Panc1 (cell line): ENCODE measurements around the gene INPP5E. TPM values are rescaled to one million over a fixed set of nuclear protein-coding genes. Genes with fewer than 3 reads are reported as not detected.
A peak's percentile ranks its signal among the peaks of the same experiment; 100 is the strongest.

ENCODE experiments used
- ATAC-seq: fragments of 200-7000 bp; cut with Tn5 transposase; 2 replicates; pipeline ENCODE4 v1.9.1; 2020; ENCODE audit warnings: mild to moderate bottlenecking, moderate library complexity
- BruUV-seq: library from RNA; stranded (reverse); fragments of 400-500 nt; replicated peaks from 2 replicates; lab custom pipeline; 2021; lab: Mats Ljungman, UMichigan
- CTCF ChIA-PET: fragments of 300-600 bp; sonication (Branson Sonifier 250); formaldehyde crosslinking; loops from one replicate; lab custom pipeline; 2022; ENCODE audit warnings: antibody characterized with exemption; lab: Charles Lee
- POLR2A ChIA-PET: fragments of 300-600 bp; sonication (Branson Sonifier 250); formaldehyde crosslinking; loops from one replicate; lab custom pipeline; 2022; ENCODE audit warnings: antibody characterized with exemption; lab: Charles Lee
- DNase-seq: peaks from one replicate; pipeline ENCODE4 v3.0.0-alpha.2; 2010; ENCODE audit warnings: low read depth, low spot score
- H3K27ac ChIP-seq: 2 replicates; pipeline ENCODE4 v1.5.1; 2011; ENCODE audit warnings: mild to moderate bottlenecking, low read length, inconsistent platforms
- H3K27me3 ChIP-seq: fragments of 200-500 bp; sonication (Bioruptor generic); 2 replicates; pipeline ENCODE4 v1.6.0; 2014; ENCODE audit warnings: low read length, inconsistent platforms; ENCODE audit not compliant: control insufficient read depth, insufficient read depth
- H3K36me3 ChIP-seq: fragments of 200-500 bp; sonication (Bioruptor generic); 2 replicates; pipeline ENCODE4 v1.5.1; 2014; ENCODE audit warnings: inconsistent platforms, mild to moderate bottlenecking, low read length, moderate library complexity; ENCODE audit not compliant: control insufficient read depth, insufficient read depth
- H3K4me1 ChIP-seq: 2 replicates; pipeline ENCODE4 v1.5.1; 2011; ENCODE audit warnings: inconsistent platforms, mild to moderate bottlenecking, low read length, moderate library complexity; ENCODE audit not compliant: control insufficient read depth, insufficient read depth
- H3K4me3 ChIP-seq, 2 experiments: 2 replicates each; pipeline ENCODE4 v1.5.1; 2011 to 2012; ENCODE audit warnings: low read depth in 2 of 2, low read length in 2 of 2, mild to moderate bottlenecking in 2 of 2, inconsistent platforms in 1 of 2, moderate library complexity in 1 of 2
- H3K9me3 ChIP-seq: fragments of 200-500 bp; sonication (Bioruptor generic); 2 replicates; pipeline ENCODE4 v1.5.1; 2014; ENCODE audit warnings: low read depth, mild to moderate bottlenecking, inconsistent platforms, low read length, moderate library complexity; ENCODE audit not compliant: control insufficient read depth, insufficient read depth
- POLR2AphosphoS5 ChIP-seq: IDR thresholded peaks from 2 replicates; pipeline ENCODE4 v1.6.1; 2012; ENCODE audit warnings: mild to moderate bottlenecking, low read depth, low read length, moderate library complexity
- SIN3A ChIP-seq: IDR thresholded peaks from 2 replicates; pipeline ENCODE4 v1.6.1; 2012; ENCODE audit warnings: low read depth, mild to moderate bottlenecking, low read length, moderate library complexity, borderline replicate concordance; ENCODE audit not compliant: insufficient read depth
- TCF7L2 ChIP-seq: IDR thresholded peaks from 2 replicates; pipeline ENCODE4 v1.6.1; 2011; ENCODE audit warnings: mild to moderate bottlenecking, low read depth, low read length, inconsistent platforms
- in situ Hi-C: cut with HindIII; loops from 2 replicates; pipeline ENCODE4 v1.10.0; 2016; ENCODE audit warnings: low sequenced_read_pairs, low pct_unique_long_range_greater_than_20kb
- intact Hi-C: fragments of 100-400 bp; cut with micrococcal nuclease; formaldehyde crosslinking; loops from one replicate; pipeline ENCODE4 v1.10.0; 2022; ENCODE audit not compliant: unreplicated experiment
- total RNA-seq: library from RNA; stranded (reverse); gene quantifications from one replicate; pipeline ENCODE4 v1.2.1, GENCODE V29; 2021; ENCODE audit not compliant: unreplicated experiment
- TF ChIP-seq, protein P1 (sequence below): fragments of 450-650 bp; IDR thresholded peaks from 2 replicates; pipeline ENCODE4 v1.5.1; 2017; ENCODE audit warnings: mild to moderate bottlenecking
- TF ChIP-seq, protein P2 (sequence below), 2 experiments: IDR thresholded peaks; 2 replicates each; pipeline ENCODE4 v1.6.1; 2011 to 2012; ENCODE audit warnings: low read depth in 2 of 2, control low read depth in 1 of 2, low read length in 1 of 2, mild to moderate bottlenecking in 1 of 2, moderate library complexity in 1 of 2; ENCODE audit not compliant: insufficient read depth in 1 of 2

INPP5E gene
- total RNA-seq, 1 experiment from 2014 or later: 14.1 TPM

- H3K4me3 ChIP-seq: peak overlapping the region; percentile 90 to 94
- TF ChIP-seq TCF7L2: no peak
- TF ChIP-seq SIN3A: no peak
- TF ChIP-seq, protein P1, sequence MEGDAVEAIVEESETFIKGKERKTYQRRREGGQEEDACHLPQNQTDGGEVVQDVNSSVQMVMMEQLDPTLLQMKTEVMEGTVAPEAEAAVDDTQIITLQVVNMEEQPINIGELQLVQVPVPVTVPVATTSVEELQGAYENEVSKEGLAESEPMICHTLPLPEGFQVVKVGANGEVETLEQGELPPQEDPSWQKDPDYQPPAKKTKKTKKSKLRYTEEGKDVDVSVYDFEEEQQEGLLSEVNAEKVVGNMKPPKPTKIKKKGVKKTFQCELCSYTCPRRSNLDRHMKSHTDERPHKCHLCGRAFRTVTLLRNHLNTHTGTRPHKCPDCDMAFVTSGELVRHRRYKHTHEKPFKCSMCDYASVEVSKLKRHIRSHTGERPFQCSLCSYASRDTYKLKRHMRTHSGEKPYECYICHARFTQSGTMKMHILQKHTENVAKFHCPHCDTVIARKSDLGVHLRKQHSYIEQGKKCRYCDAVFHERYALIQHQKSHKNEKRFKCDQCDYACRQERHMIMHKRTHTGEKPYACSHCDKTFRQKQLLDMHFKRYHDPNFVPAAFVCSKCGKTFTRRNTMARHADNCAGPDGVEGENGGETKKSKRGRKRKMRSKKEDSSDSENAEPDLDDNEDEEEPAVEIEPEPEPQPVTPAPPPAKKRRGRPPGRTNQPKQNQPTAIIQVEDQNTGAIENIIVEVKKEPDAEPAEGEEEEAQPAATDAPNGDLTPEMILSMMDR: no peak
- TF ChIP-seq, protein P2, sequence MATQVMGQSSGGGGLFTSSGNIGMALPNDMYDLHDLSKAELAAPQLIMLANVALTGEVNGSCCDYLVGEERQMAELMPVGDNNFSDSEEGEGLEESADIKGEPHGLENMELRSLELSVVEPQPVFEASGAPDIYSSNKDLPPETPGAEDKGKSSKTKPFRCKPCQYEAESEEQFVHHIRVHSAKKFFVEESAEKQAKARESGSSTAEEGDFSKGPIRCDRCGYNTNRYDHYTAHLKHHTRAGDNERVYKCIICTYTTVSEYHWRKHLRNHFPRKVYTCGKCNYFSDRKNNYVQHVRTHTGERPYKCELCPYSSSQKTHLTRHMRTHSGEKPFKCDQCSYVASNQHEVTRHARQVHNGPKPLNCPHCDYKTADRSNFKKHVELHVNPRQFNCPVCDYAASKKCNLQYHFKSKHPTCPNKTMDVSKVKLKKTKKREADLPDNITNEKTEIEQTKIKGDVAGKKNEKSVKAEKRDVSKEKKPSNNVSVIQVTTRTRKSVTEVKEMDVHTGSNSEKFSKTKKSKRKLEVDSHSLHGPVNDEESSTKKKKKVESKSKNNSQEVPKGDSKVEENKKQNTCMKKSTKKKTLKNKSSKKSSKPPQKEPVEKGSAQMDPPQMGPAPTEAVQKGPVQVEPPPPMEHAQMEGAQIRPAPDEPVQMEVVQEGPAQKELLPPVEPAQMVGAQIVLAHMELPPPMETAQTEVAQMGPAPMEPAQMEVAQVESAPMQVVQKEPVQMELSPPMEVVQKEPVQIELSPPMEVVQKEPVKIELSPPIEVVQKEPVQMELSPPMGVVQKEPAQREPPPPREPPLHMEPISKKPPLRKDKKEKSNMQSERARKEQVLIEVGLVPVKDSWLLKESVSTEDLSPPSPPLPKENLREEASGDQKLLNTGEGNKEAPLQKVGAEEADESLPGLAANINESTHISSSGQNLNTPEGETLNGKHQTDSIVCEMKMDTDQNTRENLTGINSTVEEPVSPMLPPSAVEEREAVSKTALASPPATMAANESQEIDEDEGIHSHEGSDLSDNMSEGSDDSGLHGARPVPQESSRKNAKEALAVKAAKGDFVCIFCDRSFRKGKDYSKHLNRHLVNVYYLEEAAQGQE (IDR thresholded peaks at IDR 0.05; ENCODE audit: insufficient read depth in 1 of 2, low read depth in 2 of 2, low read length in 1 of 2): no peak
- no peak for TF ChIP-seq POLR2AphosphoS5
- H3K27me3 ChIP-seq: no peaks in the 10 kb centered on the region
- in situ Hi-C loops: loop anchor here (10.0 kb wide), 1 partner anchor 63 kb away; the partner anchor contains the start of gene NOTCH1
- DNase-seq: no peak
- ChIA-PET POLR2A (no interaction called here), CTCF (no interaction called here)
- H3K9me3 ChIP-seq: no peaks in the 10 kb centered on the region
- H3K36me3 ChIP-seq: peaks cover 2% of the 10 kb centered on the region; the same call in 1 of the 2 replicates
- no peak for ATAC-seq
- peak overlapping the region; percentile 86 for H3K27ac ChIP-seq
- H3K4me1 ChIP-seq: peaks cover 8% of the 10 kb centered on the region
- TSS peak; percentile 95 for BruUV-seq
- intact Hi-C loops: no loop called here
Measured at GRCh38 chr9:136482046-136482792, 42.6 kb upstream of the INPP5E start.

DNA sequence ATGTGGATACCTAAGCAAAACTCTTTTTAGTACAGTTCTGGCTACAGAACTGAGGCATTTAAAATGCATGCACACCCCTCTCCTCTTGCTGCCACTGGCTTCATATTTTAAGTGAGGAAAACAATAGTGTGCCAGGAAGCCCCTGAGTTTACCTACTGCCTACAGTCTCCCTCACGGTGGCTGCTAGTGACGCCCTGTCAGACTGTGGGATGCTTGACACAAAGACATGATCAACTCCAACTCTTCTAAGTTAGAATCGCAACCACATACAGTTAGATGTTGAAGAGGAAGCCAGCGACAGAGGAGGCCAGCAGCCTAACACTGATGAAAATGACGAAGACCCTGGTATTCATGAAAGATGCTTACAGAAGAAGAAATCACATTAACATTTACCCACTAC lies 41.9 kb upstream of the INPP5E start:
- Histone ChIP-seq H3K36me3 (peaks cover 2% of the 10 kb centered on the region; the same call in 1 of the 2 replicates), H3K27me3 (no peaks in the 10 kb centered on the region), H3K4me3 (peak overlapping the region; percentile 90 to 94), H3K27ac (peak overlapping the region; percentile 86), H3K9me3 (no peaks in the 10 kb centered on the region), H3K4me1 (peaks cover 8% of the 10 kb centered on the region)
- in situ Hi-C loops (loop anchor here (10.0 kb wide), 1 partner anchor 63 kb away; the partner anchor contains the start of gene NOTCH1), intact Hi-C loops (no loop called here)
- ATAC-seq: no peak
- POLR2A ChIA-PET: interaction anchor here (0.7 kb wide), 1 partner anchor 30 kb away, joined by 18 read pairs; no protein-coding TSS in a partner anchor
- DNase-seq: no peak
- TF ChIP-seq, protein P1: no peak
- TF ChIP-seq TCF7L2: no peak
- TF ChIP-seq, protein P2 (IDR thresholded peaks at IDR 0.05; ENCODE audit: insufficient read depth in 1 of 2, low read depth in 2 of 2, low read length in 1 of 2): no peak
- no peak for TF ChIP-seq SIN3A
- no peak for TF ChIP-seq POLR2AphosphoS5
- CTCF ChIA-PET: no interaction called here
- no TSS peak for BruUV-seq
